ENCODE data around the gene SND1.

Gene SND1

GRCh38 chr7:127754457-127754856, 102.5 kb downstream of the SND1 start:
- in situ Hi-C loops (cut with MboI; ENCODE audit: low sequenced_read_pairs, unreplicated experiment) = no loop called here
- DNase-seq (ENCODE audit: low spot score) = no peak
- TF ChIP-seq CTCF (IDR thresholded peaks at IDR 0.05; ENCODE audit: borderline replicate concordance, control extremely low read depth, extremely low read depth, insufficient read depth, missing control alignments) = no peak

DNA sequence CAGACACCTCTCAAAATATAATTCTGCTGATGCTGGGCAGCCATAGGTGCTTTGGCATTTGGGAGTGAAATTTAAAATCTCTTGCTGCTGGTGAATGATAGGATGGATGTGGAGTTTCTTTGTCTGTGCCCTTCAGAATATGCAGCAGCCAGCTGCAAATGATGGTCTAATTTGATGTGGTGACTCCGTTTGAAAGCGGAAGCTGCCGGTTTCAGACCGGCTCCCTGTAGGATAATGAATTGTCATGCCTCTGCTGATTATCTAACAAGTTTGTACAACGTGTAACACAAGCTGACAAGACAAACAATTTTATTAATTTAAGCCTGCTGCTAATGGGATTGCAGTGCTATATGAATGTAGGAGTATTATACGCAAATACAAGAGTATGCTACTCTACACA, 103.5 kb downstream of the SND1 start:
- in situ Hi-C loops (cut with MboI; ENCODE audit: low sequenced_read_pairs, unreplicated experiment) = no loop called here
- no peak for DNase-seq (ENCODE audit: low spot score)
- no peak for TF ChIP-seq CTCF (IDR thresholded peaks at IDR 0.05; ENCODE audit: borderline replicate concordance, control extremely low read depth, extremely low read depth, insufficient read depth, missing control alignments)

GRCh38 chr7:127755965-127756364, 104.0 kb downstream of the SND1 start:
- in situ Hi-C loops (cut with MboI; ENCODE audit: low sequenced_read_pairs, unreplicated experiment) = no loop called here
- TF ChIP-seq CTCF (IDR thresholded peaks at IDR 0.05; ENCODE audit: borderline replicate concordance, control extremely low read depth, extremely low read depth, insufficient read depth, missing control alignments) = no peak

GRCh38 chr7:127758105-127758504, 106.1 kb downstream of the SND1 start:
- no peak for TF ChIP-seq CTCF (IDR thresholded peaks at IDR 0.05; ENCODE audit: borderline replicate concordance, control extremely low read depth, extremely low read depth, insufficient read depth, missing control alignments)
- in situ Hi-C loops (cut with MboI; ENCODE audit: low sequenced_read_pairs, unreplicated experiment) = no loop called here
- DNase-seq (ENCODE audit: low spot score) = no peak

More at GRCh38 chr7:127755965-127756364, 104.0 kb downstream of the SND1 start:
- no peak for DNase-seq (ENCODE audit: low spot score)

- TF ChIP-seq CTCF (IDR thresholded peaks at IDR 0.05; ENCODE audit: borderline replicate concordance, control extremely low read depth, extremely low read depth, insufficient read depth, missing control alignments) = no peak
- in situ Hi-C loops (cut with MboI; ENCODE audit: low sequenced_read_pairs, unreplicated experiment) = no loop called here
- DNase-seq (ENCODE audit: low spot score) = no peak
These were observed 106.9 kb downstream of the SND1 start for GRCh38 chr7:127758845-127759244.

GRCh38 chr7:127759945-127760421, 108.0 kb downstream of the SND1 start:
- in situ Hi-C loops (cut with MboI; ENCODE audit: low sequenced_read_pairs, unreplicated experiment) = no loop called here
- no peak for TF ChIP-seq CTCF (IDR thresholded peaks at IDR 0.05; ENCODE audit: borderline replicate concordance, control extremely low read depth, extremely low read depth, insufficient read depth, missing control alignments)
- DNase-seq (ENCODE audit: low spot score) = no peak

Data from GM13976 (cell line).